ENCODE measurements around the gene APOD.

DNA sequence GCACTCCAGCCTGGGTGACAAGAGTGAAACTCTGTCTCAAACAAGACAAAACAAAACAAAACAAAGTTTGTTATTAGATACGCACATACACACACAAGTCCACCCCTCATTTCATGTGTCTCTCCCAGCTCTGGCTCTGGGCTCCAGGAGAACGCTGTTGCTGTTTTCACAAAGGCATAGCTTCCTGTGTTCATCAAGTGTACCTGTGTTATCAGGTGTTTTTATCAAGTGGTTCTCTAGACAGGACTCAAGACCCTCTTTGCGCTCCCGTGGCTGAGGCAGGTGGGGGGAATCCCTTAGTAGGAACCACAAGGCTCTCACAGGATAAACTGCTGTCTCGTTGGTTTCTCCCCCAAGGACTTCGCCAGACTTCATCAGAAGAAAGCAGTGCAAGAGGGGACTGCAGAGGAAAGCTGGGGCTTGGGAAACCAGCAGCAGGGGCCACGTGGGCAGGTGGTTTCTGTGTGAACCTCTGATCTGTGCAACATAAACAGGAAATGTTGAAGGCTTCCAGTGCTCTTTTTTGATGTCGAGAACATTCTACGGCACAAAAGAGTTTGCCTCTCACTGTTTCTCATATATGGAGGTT, 33.7 kb downstream of the APOD start:
- TF ChIP-seq CTCF (IDR thresholded peaks at IDR 0.05) = no peak
- TF ChIP-seq POLR2A (IDR thresholded peaks at IDR 0.05) = no peak
